IPS DF 6.9 (cell line): ENCODE results near the gene SF3B1.
"Not testable (repeated sequence)": the region's sequence is repeated elsewhere in the genome, so short reads cannot be mapped to it uniquely, and the experiment has no call there.

Experiments
- DNase-seq: peaks from one replicate; pipeline ENCODE4 v3.0.0-alpha.2; 2013; ENCODE audit warnings: low read depth, low spot score
- H3K27ac ChIP-seq: one replicate; pipeline ENCODE4 v1.5.1; 2013; ENCODE audit warnings: low read length, control low read depth
- H3K27me3 ChIP-seq: 2 replicates; pipeline ENCODE4 v1.6.1; 2013; ENCODE audit warnings: mild to moderate bottlenecking, low read length; ENCODE audit not compliant: control insufficient read depth, insufficient read depth
- H3K36me3 ChIP-seq: 2 replicates; pipeline ENCODE4 v1.6.1; 2013; ENCODE audit warnings: low read length; ENCODE audit not compliant: control insufficient read depth, insufficient read depth
- H3K4me1 ChIP-seq: 2 replicates; pipeline ENCODE4 v1.6.1; 2013; ENCODE audit warnings: low read length; ENCODE audit not compliant: control insufficient read depth, insufficient read depth
- H3K4me3 ChIP-seq: 2 replicates; pipeline ENCODE4 v1.5.1; 2013; ENCODE audit warnings: mild to moderate bottlenecking, low read length
- H3K9me3 ChIP-seq: 2 replicates; pipeline ENCODE4 v1.6.1; 2013; ENCODE audit warnings: low read length, inconsistent platforms; ENCODE audit not compliant: control insufficient read depth, insufficient read depth
- WGBS: extraction: QIAGEN DNeasy Blood & Tissue Kit; methylation state at CpG from one replicate; pipeline ENCODE4 v1.1.7; 2013; ENCODE audit warnings: mixed read lengths, missing lambda C conversion rate; ENCODE audit not compliant: insufficient read length, insufficient coverage; 5-methylcytosine and 5-hydroxymethylcytosine counted together

The SF3B1 gene

DNA sequence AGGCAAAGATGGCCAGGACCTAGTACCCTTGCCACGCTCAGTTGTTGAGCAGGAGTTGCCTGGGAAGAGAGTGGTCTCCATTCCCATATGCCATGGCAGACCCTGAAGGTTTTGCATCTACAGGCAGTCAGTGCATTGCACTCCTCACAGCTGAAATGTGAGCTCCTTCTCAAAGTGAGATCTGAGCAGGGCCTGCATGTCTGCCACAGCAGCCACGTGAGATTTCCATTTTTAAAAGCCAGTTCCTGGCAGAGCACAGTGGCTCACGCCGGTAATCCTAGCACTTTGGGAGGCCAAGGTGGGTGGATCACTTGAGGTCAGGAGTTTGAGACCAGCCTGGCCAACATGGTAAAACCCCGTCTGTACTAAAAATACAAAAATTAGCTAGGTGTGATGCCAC lies 90.9 kb downstream of the SF3B1 start:
- not testable (repeated sequence) for DNase-seq, H3K27me3 ChIP-seq, H3K36me3 ChIP-seq, H3K27ac ChIP-seq, H3K4me1 ChIP-seq, H3K9me3 ChIP-seq, H3K4me3 ChIP-seq
- WGBS, result no CpG with 5 or more reads among the region's 5 CpGs

- no peaks in the 10 kb centered on the region for H3K9me3 ChIP-seq
- H3K4me3 ChIP-seq, result no peak overlapping the region
- H3K4me1 ChIP-seq, result no peaks in the 10 kb centered on the region
- H3K27ac ChIP-seq, result no peak overlapping the region
- no peaks in the 10 kb centered on the region for H3K36me3 ChIP-seq
- WGBS, result no CpG with 5 or more reads among the region's 5 CpGs
- DNase-seq, result no peak
- no peaks in the 10 kb centered on the region for H3K27me3 ChIP-seq
These were observed 94.2 kb downstream of the SF3B1 start for GRCh38 chr2:197340591-197340990.
